ENCODE measurements around the gene CHRNB2. TPM values are rescaled to one million over a fixed set of nuclear protein-coding genes. Genes with fewer than 3 reads are reported as not detected.

CHRNB2 gene
- total RNA-seq, 1 experiment from 2014 or later: 1.0 TPM

DNA sequence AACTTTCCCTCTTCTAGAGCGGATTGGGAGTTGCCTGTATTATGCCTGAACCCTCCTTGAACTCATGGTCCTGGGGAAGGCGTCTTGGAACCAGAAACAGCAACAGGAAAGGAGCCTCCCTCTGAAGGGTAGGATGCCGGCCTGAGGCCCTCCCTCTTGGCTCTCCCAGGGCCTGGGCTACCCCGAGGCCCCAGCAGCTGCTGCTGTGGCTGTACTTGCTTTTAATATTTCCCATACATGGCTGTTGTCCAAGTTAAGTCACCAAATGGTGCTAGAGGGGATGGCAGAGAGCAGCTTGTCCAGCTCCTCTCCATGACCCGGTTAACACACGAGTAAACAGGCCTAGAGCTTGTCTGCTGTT, 10.5 kb downstream of the CHRNB2 start:
- no peak for DNase-seq (ENCODE audit: low read depth)

DNA sequence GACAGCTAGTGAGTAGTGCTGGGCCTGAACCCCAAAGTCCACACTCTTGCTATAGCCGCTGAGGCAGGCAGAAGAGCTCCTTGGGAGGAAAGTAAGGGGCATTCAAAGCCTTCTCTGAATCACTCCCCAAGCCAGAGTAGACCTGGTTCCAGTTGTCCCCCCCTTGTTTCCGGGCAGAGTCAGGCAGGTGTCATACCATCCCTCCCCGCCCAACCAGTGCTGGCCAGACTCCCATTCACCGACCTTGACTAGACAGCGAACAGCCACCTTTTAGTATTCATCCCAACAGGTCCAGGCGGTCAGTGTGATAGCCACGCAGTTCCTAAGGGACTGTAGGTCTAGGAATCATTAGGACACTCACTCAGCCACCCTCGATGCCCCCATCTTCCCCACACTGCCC, 11.8 kb downstream of the CHRNB2 start:
- no peak for DNase-seq (ENCODE audit: low read depth)

DNA sequence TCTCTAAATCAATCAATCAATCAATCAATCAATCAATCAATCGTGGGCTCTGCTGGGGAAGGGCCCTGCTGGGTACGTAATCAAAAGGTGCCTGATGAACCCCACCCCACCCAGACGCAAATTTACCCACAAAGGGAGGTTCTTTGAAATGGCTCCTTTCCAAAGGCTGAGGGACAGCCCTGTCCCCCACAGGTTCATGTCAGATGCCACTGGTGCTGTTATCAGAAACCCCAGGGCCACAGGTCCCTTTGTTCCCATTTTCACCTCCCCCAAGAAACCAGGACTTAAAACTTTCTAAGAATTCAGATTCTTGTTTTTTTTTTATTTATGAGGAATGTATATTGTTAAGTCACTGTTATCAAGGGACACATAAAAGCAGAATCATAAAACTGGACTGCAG, 14.2 kb downstream of the CHRNB2 start:
- DNase-seq (ENCODE audit: low read depth): no peak

DNA sequence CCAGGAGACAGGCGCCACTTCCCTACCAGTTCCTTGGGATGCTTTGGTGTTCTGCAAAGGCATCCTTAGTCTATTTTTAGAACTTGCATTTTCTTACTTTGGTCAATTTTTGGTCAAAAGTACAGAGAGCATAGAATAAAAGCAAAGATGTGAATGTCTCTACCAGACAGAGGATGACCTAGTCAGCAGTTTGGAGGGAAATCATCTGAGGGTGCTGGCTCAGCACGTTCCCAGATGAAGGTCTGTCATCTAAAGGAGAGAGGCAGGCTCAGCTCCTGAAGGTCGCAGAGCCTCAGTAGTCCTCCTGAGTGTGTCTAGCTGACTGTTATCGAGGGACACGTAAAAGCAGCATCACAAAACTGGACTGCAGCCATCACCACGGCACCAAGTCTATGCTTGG, 15.3 kb downstream of the CHRNB2 start:
- DNase-seq (ENCODE audit: low read depth): no peak

DNA sequence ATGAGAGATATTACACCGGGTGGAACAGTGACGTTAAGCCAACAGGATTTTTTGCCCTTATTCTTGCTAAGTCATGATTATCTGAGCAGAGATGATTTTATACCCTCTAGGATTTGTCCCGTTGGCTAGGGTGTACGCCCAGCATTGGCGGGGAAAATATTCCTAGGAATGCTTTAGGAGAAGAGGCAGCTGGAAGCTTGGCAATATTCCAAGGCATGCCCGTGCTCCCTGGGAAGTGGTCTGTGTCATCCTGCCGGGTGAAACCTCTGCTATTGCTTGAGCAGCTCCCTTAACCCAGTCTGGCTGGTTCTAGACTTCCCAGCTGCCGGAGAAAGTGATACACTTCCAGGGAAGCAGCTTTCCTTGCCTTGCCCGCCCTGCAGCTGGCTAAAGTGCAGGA, 16.2 kb downstream of the CHRNB2 start:
- no peak for DNase-seq (ENCODE audit: low read depth)

DNA sequence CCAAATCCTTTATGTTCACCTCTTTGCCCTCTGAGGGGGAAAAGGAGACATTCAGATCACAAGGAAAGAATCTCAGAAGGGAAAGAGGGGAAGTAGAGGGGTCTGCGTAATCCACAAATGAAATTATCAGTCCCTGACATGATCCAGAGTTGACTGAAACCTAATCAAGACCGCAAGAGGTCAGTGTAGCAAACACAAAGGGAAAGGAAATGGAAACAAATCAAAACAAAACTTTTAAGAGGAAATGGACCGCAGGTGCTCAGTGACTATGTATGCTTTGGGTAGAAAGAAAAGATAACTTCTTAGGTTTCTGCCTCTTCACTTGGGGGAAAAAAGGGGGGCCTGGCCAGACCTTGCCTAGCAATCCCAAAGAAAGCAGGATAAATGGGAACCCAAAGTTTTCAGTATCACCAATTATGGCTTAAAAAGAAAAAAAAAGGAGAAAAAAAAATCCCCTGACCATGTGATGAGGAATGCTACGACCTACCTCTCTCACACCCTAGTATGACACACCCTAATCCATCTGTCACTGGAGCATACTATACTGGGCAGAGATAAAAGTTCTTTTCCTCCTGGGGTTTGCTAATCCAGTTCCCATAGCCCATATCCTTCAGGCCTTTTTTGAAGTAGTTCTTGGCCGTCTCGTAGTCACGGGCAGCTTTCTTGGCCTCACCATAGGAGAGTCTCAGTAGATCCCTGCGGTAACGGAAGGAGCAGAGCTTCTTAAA, 16.9 kb downstream of the CHRNB2 start:
- DNase-seq (ENCODE audit: low read depth): no peak

DNA sequence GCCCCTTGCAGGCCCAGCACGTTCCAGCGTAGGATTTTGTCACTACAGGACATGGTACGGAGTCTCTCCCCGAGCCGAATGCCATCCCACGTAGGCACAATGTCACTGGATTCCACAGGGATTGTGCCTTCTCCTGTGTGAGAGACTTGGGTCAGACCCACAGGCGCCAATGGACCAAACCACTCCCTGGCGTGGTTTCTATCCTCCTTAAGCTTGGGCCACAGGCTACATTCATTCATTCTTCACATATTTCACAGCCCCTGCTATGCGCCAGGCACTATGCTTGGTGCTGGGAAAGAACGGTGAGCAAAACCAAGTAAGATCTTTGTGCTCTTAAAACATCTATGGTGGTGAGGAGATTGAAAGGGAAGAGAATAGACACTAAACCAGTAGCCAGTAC, 18.7 kb downstream of the CHRNB2 start:
- DNase-seq (ENCODE audit: low read depth): no peak

DNA sequence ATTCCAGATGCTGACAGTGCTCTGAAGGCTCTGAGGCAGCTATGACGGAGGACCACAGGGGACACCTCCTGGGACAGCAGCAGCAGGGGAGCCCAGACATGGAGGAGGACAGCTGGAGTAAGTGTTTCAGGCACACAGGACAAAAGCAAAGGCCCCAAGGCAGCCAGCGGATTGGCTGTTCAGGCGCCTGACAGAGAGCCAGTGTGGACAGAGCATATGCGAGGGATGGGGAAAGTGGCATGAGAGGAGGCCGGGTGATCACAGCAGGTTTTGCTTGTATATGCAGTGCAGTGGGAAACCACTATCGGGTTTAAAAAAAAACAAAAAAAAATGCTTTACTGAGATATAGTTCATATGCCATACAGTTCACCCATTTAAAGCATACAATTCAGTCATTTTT, 19.1 kb downstream of the CHRNB2 start:
- no peak for DNase-seq (ENCODE audit: low read depth)

DNA sequence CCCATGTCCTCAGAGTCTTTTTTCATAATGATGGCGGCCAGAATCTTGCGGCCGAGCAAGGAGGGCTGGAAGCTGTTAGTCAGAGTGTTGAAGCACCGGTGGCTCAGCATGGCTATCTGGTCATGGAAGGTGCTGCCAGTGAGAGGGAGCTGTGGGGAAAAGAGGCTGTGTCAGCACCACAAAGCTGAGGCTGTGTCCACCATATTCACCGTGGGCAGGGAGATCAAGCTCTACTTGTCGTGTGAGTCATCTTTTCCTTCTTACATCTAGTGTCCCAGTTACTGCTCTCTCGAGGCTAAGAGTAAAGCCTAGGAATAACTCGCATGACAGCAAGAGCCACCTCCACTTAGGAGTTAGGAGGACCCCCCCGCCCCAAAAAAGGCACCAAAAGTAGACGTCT, 22.2 kb downstream of the CHRNB2 start:
- DNase-seq (ENCODE audit: low read depth): no peak

DNA sequence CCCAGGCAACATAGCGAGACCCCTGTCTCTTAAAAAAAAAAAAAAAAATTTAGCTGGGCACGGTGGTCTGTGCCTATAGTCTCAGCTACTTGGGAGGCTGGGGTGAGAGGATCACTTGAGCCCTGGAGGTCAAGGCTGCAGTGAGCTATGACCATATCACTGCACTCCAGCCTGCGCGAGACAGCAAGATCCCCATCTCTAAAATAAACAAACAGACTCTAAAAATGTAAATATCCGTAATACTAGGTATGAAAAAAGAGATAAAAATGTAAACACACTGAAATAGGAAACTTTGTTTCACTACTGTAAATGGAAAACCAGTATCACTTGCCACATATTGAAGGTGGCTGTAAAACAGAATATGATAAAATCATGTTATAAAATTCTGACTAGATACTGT, 23.2 kb downstream of the CHRNB2 start:
- no peak for DNase-seq (ENCODE audit: low read depth)

DNA sequence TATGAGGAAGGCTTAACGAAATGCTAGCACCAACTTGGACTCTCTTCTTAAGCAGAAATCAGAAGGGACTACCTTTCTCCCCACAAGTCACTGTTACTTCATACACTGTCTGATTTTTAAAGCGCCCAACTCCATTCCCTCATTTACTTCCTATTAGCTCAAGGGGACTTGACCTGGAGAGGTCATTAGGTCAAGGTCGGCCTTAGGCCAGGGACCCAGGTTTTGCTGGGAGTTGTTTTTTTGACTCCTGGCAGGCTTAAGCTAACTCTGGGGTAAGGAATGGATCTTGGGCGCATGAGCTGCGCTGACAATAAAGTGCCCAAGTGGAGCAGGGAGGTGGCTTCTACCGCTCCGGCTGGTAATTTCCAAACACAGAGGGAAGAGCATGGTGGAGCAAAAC, 23.6 kb downstream of the CHRNB2 start:
- DNase-seq (ENCODE audit: low read depth): no peak

DNA sequence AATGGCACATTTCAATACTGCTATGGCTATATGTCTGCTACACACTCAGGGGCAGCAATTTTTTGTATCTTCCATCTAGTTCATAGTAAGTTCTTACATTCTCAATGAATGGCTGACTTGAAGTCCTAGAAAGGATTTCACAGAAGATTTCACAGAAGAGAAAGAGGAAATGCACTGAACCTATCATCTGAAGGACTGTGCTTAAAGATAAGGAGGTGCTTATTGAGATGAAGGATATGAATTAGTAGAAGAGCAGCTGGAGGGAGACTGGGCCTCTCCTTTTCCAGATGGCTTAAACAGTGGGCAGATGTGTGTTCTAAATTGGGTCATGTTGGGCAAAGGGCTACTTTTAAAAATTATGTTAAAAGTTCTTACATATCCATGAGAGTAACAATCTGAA, 25.8 kb downstream of the CHRNB2 start:
- DNase-seq (ENCODE audit: low read depth): no peak

DNA sequence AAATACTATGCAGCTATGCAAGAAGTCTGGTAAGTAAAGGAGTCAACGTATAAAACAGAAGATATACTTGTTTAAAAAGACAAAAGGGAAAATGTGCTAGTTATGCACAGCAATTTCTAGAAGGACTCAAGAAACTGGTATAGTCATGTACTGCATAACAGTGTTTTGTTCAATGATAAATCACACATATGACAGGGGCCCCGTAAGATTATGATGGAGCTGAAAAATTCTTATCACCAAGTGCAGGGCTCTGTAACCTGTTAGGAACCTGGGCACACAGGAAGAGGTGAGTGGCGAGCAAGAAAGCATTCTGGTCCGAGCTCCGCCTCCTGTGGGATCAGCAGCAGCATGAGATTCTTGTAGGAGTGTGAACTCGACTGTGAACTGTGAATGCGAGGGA, 27.2 kb downstream of the CHRNB2 start:
- DNase-seq (ENCODE audit: low read depth): no peak

DNA sequence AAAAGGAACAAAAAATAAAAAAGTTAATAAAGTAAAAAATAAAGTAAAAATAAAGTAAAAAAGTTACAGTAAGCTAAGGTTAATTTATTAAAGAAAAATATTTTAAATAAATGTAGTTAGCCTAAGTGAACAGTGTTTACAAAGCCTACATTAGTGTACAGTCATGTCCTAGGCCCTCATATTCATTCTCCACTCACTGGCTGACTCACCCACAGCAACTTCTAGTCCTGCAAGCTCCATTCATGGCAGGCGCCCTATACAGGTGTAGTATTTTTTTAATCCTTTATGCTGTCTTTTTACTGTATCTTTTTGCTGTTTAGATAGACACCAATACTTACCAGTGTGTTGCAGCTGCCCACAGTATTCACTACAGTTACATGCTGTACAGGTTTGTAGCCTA, 28.0 kb downstream of the CHRNB2 start:
- no peak for DNase-seq (ENCODE audit: low read depth)

DNA sequence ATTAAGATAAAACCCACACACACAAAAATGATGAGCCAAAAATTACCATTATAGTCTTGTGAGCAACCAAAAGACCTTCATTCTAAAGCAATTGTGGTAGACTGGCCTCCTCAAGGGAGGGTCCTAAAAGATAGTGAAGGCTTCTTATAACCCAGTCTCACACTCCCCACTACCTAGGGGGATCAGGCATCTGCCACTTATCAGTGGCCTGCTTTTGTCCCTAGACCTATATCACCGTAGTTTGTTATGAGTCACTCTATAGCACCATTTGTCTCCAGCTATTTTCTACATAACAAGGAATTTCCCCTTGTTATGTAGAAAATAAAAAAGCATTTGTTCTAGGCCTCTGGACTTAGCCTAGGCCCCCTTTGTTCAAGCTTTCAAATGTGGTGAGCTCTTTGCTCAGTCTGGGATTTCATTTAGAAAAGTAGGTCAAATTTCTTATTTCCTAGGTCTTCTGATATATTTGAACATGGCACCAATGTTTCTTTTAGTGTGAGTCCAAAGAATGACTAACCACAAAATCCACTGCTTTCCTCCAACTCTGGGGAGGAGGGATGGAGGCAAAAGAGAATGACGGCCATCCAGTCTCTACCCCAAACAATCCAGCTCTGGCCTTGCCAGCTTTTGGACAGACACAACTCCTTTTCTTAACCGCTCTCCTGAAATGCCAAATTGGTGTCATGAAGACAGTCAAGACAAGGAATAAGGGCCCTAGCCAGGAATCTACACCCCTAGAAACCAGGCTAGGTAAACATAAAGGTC, 31.5 kb downstream of the CHRNB2 start:
- no peak for DNase-seq (ENCODE audit: low read depth)

DNA sequence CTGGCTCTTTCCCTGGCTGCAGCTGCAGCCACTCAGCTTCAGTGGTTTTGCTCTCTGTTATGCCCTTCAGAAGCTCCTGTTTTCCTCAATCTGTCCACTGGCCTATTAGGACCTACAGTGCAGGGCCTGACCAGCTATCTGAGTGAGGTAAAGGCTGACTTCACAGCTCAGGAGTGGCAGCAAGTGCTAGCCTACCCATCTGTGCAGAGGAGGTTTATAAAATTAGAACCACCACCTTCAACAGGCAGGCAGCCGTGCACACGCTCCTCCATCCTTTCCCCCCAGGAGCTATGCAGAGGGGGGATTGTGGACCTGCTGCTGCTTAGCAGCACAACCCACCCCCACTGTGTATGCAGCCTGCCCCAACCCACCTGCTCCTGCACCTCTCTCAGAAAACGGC, 32.1 kb downstream of the CHRNB2 start:
- no peak for DNase-seq (ENCODE audit: low read depth)

DNA sequence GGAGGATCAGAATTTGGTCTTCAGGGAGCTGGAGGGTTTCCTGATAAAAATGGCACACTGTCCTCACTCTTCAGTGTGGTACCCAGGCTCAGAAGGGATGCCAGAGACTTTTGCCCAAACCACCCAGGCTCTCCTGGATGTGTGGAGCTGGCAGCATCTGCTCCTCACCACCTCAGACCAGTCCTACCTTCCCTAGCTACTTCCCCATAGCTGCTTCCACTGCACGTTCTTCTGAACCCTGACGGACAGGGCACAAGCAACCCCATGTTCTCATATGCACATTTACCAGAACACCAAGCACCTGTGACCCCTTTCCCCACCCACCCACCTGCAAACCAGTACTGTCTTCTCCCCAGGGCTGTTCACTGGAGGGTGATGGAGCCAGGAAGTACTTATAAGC, 35.7 kb downstream of the CHRNB2 start:
- no peak for DNase-seq (ENCODE audit: low read depth)

DNA sequence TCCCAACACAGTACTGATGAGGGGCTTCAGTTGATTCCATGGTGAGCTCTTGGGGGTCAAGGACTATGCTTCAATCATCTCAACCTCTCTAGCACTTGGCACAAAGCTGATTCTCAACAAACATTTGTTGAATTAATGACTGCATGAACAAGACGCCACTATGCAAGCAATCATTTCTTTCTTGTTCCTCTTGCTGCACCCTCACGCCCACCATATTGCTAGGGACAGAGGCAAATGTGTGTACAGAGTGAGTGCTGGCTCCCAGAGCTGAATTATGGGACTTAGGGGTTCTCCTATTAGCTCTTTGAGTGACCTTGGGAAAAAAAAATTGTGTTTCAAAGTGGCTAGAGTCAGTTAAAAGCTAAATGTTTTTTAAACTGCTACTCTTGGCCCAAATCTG, 38.0 kb downstream of the CHRNB2 start:
- DNase-seq (ENCODE audit: low read depth): no peak

DNA sequence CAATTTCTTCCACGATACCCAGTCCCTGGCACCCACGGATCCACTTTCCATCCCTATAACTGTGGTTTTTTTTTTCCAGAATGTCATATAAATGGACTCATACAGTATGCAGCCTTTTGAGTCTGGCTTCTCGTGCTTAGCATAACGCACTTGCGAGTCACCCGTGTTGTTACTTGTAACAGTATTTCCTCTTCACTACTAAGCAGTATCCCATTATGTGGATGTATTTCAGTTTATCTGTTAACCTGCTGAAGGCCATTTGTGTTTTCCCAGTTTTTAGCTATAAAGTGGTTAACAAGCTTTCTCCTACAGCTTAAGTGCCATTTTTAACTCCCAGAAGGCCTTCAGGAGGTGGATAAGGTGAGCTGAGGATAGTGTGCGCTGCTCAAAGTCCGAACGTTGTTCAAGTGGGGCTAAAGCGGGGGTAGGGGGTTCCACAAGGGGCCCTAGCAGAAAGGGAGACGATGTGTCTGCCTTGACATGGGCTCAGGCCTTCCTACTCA, 39.6 kb downstream of the CHRNB2 start:
- peak; percentile 24 for DNase-seq (ENCODE audit: low read depth)

DNA sequence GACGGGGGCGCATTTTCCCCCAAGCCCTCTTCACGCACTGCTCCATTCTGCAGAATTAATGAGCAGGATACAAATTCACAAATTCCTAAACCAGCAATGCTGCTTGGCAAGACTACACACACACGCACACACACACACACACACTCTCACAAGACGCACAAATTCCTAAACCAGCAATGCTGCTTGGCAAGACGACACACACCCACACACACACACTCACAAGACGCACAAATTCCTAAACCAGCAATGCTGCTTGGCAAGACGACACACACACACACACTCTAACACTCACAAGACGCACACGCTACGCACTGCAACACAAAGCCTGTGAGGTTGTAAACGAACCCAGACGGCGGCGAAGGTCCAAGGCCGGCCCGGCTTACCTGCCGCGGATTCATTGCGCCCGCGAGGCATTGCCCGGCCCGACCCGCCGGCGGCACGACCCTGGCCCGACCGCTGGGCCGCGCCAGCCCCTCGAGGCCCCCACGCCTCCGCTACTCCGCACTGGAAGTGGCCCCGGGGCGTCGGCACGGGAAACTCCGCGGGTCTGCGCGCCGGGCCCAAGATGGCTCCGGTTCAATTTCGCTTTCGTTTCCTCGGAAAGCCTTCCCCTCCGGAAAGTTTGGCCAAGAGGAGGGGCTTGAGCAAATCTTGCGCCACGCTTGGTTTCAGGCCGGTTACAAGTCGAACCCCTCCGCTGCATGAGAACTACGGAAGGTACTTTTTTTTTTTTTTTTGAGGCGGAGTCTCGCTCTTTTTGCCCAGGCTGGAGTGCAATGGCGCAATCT, 40.2 kb downstream of the CHRNB2 start, which contains the start of gene ADAR:
Gene ADAR, minus strand, starts transcription at position 578 of the 788 bp plus-strand sequence. Its CDS starts 180 bp downstream, at position 398.
- DNase-seq (ENCODE audit: low read depth): peak; percentile 96

DNA sequence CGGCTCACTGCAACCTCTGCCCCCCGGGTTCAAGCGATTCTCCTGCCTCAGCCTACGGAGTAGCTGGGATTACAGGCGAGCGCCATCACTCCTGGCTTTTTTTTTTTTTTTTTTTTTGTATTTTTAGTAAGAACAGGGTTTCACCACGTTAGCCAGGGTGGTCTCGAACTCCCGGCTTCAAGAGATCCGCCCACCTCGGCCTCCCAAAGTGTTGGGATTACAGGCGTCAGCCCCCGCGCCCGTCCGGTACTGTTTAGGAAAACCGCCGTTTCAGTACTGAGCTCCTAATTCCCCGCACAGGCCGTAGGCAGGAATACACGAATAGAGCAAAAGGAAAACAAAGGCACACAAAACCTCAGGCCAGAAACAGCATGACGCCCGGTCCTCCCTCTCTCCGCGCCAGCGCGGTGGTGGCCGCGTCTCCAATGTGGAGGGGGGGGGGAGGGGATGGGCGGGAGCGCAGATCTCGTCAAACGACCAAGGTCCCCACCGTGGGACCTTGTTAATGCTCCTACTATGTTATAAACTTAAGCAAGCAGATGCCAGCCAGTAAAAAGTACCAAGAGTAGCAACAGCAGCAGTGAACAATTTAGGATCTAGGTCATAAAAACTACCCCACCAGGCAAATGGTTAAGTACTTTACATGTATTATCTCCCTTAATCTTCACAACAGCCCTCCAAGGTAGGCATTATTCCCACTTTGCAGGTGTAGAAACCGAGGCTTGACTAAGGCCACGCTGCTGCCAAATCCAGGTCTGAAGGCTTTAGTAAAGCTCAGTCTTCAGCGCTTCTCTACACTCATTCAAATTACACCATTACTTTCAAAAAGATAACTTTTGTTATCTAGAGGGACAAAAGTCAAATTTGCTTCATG, 41.1 kb downstream of the CHRNB2 start:
- DNase-seq (ENCODE audit: low read depth): peak; percentile 65
